GM21825 (cell line): Measurements from ENCODE around the gene CSGALNACT2.

Experiments used
- ATAC-seq: cut with Tn5 transposase; IDR thresholded peaks from one replicate; pipeline ENCODE4 v1.9.1; 2021; ENCODE audit warnings: mild to moderate bottlenecking, moderate library complexity; ENCODE audit not compliant: unreplicated experiment

The CSGALNACT2 gene

GRCh38 chr10:43225004-43225786 is 87.0 kb downstream of the CSGALNACT2 start:
- no peak for ATAC-seq

- no peak for ATAC-seq
Measured at GRCh38 chr10:43225787-43226153, 87.5 kb downstream of the CSGALNACT2 start.

- ATAC-seq, result no peak
Measured at GRCh38 chr10:43226441-43226840, 88.2 kb downstream of the CSGALNACT2 start.

GRCh38 chr10:43226851-43227845 is 88.9 kb downstream of the CSGALNACT2 start:
- no peak for ATAC-seq

GRCh38 chr10:43227911-43228782 is 89.9 kb downstream of the CSGALNACT2 start:
- no peak for ATAC-seq

- no peak for ATAC-seq
Measured at GRCh38 chr10:43228783-43229207, 90.5 kb downstream of the CSGALNACT2 start.

GRCh38 chr10:43229208-43230061 is 91.2 kb downstream of the CSGALNACT2 start:
- ATAC-seq, result no peak

- ATAC-seq, result no peak
Measured at GRCh38 chr10:43230101-43230908, 92.1 kb downstream of the CSGALNACT2 start.

- ATAC-seq, result no peak
Measured at GRCh38 chr10:43230909-43231522, 92.8 kb downstream of the CSGALNACT2 start.

DNA sequence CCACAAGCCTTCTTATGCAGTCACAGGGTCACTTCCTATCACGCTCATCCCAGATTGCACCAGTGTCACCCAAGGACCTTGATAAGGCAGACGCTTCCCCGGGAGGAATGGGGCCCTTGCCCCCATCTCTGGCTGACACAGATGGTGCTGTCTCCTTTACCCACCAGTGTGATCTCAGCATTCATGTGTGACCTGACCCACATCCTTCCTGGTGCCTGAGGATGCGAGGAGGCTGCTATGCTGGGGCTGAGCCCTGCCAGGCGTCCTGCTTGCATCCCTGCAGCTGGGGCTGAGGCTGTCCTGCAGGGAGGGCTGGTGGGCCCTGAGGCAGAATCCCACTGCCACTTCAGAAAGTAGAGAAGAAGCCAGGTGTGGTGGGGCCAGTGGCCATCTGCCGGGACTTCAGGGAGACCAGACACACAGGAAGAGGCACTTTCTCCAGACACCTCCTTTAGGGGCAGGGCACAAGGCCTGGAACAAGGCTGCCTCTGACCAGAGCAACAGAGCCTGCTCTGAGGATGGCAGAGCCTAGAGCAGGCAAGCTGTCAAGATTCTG is 93.4 kb downstream of the CSGALNACT2 start:
- peak; percentile 44 for ATAC-seq

- ATAC-seq, result no peak
Measured at GRCh38 chr10:43233601-43234430, 95.6 kb downstream of the CSGALNACT2 start.

DNA sequence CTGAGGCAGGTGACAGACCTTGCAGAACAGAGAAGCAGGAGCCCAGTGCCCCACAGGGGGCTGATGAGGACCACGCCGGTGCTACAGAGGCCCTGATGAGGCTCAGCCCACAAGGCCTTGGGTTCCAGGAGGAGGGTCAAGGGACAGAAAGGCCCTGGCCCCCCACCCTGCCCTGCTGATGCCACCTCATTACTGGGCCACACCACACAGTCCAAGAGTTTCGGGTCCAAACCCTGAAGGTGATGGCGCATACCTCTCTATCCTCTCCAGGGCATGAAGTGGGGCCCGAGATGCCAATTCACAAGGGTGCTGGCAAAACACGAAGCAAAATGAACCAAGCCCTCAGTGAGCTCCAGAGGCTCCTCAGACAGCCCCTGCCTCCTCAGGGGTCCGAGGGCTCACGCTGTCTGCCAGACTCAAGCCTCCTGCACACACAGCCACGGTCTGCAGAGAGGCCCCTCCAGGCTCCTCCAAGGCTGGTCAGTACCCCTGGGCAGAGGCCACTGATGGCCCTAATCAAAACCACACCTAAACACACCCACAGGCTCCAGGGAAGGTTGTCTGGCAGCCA is 96.3 kb downstream of the CSGALNACT2 start:
- ATAC-seq, result no peak
